T1000 (cell line): ENCODE measurements around the gene HOXB4.

Experiments
- DNase-seq: peaks from one replicate; lab custom pipeline; 2025; ENCODE audit warnings: mixed read lengths; lab: John Stamatoyannopoulos, UW

Gene HOXB4

GRCh38 chr17:48559122-48559839 is 18.9 kb downstream of the HOXB4 start:
- no peak for DNase-seq

GRCh38 chr17:48558831-48559121 is 19.4 kb downstream of the HOXB4 start:
- DNase-seq = no peak

GRCh38 chr17:48558057-48558830 is 19.9 kb downstream of the HOXB4 start:
- no peak for DNase-seq

- no peak for DNase-seq
These were observed 21.4 kb downstream of the HOXB4 start for GRCh38 chr17:48556576-48557401.

- no peak for DNase-seq
These were observed 21.9 kb downstream of the HOXB4 start for GRCh38 chr17:48556229-48556575.

GRCh38 chr17:48555258-48556228 is 22.6 kb downstream of the HOXB4 start:
- DNase-seq = peak; percentile 23

GRCh38 chr17:48554412-48555257 is 23.5 kb downstream of the HOXB4 start:
- DNase-seq = no peak

- DNase-seq = no peak
These were observed 24.3 kb downstream of the HOXB4 start for GRCh38 chr17:48553826-48554225.

- DNase-seq = no peak
These were observed 25.0 kb downstream of the HOXB4 start for GRCh38 chr17:48553190-48553547.

GRCh38 chr17:48552466-48553189 is 25.5 kb downstream of the HOXB4 start:
- no peak for DNase-seq

DNA sequence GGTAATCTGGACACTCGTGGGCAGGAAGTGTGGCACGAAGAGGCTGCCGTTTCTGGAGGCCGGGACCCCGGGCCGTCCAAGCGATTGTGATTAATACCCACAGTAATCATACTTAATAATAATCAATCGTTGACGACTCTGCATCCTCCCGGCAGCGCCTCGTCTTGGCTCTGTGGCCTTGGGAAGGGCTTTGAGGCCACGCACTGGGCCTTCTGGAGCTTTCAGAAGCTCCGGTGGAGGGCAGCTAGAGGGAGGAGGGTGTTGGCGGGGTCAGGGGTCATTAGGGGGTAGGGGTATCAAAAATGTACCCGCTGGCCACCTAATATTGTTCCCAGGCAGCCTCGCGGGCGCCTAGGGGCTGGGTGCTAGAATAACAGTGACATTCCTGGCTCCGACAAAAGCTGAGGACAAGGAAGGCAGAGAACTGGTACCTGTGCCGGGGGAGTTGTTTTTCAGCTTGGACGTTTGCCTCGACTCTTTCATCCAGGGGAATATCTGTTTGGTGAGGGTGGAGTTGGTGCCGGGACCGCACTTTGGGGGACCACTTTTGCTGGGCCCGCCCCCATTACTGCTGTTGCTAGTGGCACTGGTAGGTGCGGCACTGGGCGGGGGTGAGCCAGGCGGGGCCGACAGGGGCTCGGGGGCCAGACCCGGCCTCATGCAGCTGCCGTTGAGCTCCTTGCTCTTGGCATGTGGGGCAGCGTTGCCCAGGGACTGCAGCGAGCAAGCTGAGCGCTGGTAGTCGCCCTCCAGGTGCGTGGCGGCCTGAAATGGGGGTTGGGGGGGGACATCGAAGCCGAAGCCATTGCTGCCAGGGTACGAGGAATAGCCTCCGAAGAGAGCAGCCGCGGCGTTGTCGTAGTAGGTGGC is 26.3 kb downstream of the HOXB4 start:
- no peak for DNase-seq

GRCh38 chr17:48551214-48551555 is 27.0 kb downstream of the HOXB4 start:
- DNase-seq = no peak

DNA sequence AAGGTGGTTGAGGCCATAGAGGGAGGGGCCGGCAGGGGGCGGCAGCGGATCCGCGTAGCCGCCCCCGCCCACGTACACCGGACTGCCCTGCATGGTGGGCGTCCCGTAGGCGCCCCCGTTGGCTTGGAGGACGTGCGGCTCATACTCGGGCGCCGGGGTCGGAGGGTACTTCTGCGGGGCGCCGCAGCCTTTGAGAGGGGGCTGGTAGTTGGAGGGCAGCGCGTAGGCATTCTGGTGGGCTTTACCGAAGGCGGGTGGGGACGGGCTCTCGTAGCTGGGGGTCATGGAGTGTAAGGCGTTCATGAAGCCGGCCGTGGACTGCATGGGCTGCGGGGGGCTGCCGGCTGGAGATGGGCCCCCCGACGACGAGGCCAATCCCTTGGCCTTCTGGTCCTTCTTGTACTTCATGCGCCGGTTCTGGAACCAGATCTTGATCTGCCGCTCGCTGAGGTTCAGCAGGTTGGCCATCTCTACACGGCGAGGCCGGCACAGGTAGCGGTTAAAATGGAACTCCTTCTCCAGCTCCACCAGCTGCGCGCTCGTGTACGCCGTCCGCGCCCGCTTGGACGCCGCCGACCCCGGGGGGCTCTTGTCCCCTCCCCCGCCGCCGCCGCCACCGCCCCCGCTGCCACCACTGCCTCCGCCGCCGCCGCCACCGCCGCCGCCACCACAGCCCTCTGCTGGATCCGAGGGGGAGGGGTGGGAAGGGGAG is 27.5 kb downstream of the HOXB4 start:
- DNase-seq = no peak

DNA sequence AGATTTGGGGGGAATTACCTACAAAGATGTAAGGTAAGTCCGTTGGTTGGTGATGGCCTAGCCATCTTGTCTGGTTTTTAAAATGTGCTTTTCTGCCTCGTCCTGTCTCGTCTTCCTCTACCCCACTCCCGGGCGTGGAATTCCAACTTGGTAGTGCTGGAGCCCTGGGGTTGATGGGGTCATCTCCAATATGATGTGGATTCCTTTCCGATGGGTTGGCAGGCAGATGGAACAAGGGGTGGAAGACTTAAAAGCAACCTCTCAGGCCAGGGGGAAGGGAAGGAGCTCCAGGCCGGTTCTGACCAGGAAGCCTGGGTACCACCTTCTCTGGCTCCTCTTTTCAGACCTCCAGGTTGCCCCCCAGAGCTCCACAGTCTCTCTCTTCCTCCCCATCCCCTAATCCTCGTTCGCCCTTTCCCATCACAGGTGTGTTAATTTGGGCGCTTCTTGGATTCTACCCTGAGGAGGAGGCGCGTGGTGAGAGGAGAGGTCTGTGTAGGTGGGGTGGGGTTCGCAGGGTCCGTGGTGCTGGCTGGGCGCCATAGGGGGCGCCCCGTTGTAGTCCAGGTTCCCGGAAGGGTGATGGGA is 28.1 kb downstream of the HOXB4 start:
- DNase-seq = no peak

DNA sequence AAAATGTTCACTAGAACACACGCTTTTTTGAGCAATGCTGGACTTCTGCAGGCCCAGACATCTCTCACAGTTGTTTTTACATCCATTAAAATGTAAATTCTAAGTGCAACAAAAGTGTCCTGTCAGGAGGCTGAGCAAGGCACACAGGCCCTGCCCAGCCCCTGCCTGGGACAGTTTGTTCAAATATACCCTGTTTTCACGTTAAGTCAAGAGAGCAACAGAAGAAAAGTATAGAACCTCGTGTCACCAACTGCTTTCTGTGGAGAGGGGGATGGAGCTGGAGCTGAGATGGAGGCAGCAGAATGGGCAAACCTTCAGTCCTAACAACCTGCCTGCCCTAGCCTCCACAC is 28.9 kb downstream of the HOXB4 start:
- DNase-seq = no peak

GRCh38 chr17:48548523-48549280 is 29.4 kb downstream of the HOXB4 start:
- DNase-seq = no peak

DNA sequence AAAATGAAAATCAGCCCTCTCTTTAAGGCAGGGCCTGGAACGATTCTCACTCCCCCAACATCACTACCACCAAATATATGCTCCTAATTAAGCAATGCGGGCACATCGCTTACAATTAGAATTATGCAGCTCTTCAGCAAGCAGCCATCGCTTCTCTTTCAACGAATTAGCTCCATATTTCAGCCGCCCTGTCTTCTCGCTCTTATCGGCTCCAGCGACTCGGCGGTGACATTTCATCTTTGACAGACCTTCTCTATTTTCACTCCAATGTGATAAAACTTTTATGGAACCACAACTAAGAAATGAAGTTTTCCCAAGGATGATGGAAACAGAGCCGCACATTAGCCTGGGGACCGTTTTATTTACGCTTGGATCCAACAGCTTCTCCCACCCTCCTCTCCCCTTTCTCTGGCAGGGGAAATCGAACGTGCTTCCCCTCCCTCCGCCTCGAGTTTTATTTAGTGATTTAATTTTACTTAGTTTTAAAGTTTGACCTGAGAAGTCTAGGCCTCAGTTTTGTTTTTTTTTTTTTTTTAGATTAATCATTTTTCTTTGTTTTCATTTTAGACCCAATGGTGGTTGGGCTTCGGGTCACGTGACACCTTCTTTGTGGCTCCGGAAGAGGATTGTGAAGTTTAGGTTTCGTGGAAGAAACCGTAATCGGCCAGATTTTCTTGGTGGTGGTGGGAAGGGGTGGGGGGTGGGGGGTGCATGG is 30.2 kb downstream of the HOXB4 start:
- DNase-seq = no peak
